GM12873 (cell line): ENCODE results near the gene PHF20.

ENCODE experiments used
- CTCF ChIP-seq: IDR thresholded peaks from 2 replicates; pipeline ENCODE4 v1.5.1; 2012; ENCODE audit warnings: low read depth, mild to moderate bottlenecking, moderate library complexity, low read length, control low read depth; ENCODE audit not compliant: insufficient read depth; ENCODE audit errors: missing control alignments

PHF20 gene

GRCh38 chr20:35887393-35888064 is 115.7 kb downstream of the PHF20 start:
- no peak for TF ChIP-seq CTCF

- TF ChIP-seq CTCF = no peak
Observed at GRCh38 chr20:35888657-35889056, 116.8 kb downstream of the PHF20 start.

- no peak for TF ChIP-seq CTCF
Observed at GRCh38 chr20:35891375-35891774, 119.6 kb downstream of the PHF20 start.

- TF ChIP-seq CTCF = no peak
Observed at GRCh38 chr20:35892871-35893270, 121.1 kb downstream of the PHF20 start.

- no peak for TF ChIP-seq CTCF
Observed at GRCh38 chr20:35893942-35894341, 122.1 kb downstream of the PHF20 start.

- no peak for TF ChIP-seq CTCF
Observed at GRCh38 chr20:35899064-35899463, 127.2 kb downstream of the PHF20 start.

GRCh38 chr20:35901678-35902544 is 130.1 kb downstream of the PHF20 start:
- no peak for TF ChIP-seq CTCF
